GM21786 (cell line): ENCODE results near the gene RNASEH1.

Source experiments
- ATAC-seq: cut with Tn5 transposase; IDR thresholded peaks from one replicate; pipeline ENCODE4 v1.9.1; 2021; ENCODE audit not compliant: unreplicated experiment

Gene RNASEH1, protein sequence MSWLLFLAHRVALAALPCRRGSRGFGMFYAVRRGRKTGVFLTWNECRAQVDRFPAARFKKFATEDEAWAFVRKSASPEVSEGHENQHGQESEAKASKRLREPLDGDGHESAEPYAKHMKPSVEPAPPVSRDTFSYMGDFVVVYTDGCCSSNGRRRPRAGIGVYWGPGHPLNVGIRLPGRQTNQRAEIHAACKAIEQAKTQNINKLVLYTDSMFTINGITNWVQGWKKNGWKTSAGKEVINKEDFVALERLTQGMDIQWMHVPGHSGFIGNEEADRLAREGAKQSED

GRCh38 chr2:3558205-3559014, at the start of gene RNASEH1:
RNASEH1 (minus strand) TSS chr2:3558333; CDS start chr2:3558260, 73 bp downstream.
- ATAC-seq: peak; percentile 94

DNA sequence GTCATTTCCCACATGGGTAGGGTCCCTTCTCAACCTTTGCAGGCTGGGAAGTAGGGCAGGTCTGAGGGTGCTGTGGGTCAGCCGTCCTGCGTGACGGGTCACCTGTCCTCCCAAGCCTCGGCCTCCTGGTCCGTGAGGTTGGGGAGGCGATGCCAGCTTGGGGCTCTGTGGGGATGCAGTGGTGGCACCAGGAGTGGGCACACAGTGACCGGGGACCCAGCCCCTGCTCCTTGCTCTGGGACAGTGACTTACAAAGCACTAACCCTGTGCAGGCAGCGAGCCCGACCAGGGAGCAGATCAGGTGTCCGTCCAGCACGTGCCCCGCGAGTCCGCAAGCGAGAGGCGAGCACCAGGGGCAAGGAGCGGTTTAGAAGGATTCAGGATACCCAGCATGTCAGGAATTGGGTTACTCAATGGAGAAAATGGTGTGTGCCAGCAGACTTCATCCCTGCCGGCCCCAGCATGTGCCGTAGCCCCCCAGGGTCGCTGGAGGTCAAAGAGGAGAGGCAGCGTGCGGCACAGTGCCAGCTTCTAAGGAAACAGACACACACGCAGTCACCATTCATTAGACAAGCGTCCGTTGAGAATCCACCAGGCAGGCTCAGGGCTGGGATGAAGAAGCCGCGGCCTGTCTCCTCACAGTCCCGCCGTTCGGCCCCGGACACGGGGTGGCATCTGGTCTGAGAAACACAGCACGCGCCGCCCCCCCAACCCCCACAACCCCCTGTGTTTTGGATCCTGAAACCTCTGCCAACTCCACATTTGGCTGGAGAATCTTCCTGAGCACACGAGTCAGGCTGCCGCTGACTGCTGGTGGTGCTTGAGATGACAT, 48.5 kb upstream of the RNASEH1 start:
- ATAC-seq: no peak

DNA sequence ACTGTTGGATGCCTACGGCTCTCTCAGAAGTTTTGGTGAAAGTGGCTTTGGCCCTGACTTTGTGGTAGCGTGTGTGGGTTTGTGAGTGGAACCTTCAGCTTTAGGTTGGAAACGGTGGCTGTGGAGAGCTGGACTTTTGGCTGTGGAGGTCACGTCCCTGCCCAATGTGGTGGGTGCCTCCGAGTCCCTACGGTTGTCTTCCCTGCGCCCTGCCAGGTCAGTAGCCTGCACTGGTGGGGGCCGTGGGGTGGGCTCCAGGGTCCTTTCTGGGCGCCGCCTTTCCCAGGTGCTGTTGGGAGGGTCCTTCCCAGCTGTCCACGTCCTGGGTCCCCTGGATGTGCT, 47.9 kb upstream of the RNASEH1 start:
- ATAC-seq: no peak

DNA sequence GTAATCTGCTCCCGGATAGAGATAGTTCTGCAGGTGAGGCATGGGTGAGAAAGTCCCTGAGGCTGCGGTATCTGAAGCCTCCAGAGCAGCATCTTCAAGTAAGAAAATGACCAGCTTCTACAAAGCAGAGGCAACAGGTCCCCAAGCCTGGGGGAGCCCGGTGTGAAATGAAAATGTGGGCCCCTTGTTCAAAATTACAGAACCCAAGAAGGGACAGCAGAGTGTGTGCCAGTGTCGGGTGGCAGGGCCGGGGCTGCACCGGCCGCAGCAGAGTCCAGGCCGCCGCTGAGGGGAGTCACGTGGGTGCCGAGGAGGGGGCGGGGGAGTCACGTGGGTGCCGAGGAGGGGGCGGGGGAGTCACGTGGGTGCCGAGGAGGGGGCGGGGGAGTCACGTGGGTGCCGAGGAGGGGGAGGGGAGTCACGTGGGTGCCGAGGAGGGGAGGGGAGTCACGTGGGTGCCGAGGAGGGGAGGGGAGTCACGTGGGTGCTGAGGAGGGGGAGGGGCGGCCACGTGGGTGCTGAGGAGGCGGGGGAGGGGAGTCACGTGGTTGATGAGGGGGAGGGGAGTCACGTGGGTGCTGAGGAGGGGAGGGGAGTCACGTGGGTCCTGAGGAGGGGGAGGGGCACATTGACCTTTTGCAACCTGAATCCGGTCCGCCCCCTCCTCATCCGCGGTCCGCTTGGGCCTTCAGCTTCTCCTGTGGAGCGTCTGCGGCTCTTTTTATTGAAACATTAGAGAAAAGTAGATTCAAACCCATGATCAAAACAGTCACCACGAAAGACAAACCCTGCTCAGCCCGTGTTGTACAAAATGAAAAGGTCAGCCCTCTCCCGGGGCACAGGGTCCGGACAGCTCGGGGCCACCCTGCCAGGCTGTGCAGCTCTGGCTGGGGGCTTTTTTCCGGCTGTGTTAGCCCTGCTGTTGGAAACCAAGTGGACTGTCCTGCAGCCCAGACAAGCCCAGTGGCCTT, 47.1 kb upstream of the RNASEH1 start:
- no peak for ATAC-seq

- ATAC-seq: no peak
These were observed 46.2 kb upstream of the RNASEH1 start for GRCh38 chr2:3604207-3604877.

DNA sequence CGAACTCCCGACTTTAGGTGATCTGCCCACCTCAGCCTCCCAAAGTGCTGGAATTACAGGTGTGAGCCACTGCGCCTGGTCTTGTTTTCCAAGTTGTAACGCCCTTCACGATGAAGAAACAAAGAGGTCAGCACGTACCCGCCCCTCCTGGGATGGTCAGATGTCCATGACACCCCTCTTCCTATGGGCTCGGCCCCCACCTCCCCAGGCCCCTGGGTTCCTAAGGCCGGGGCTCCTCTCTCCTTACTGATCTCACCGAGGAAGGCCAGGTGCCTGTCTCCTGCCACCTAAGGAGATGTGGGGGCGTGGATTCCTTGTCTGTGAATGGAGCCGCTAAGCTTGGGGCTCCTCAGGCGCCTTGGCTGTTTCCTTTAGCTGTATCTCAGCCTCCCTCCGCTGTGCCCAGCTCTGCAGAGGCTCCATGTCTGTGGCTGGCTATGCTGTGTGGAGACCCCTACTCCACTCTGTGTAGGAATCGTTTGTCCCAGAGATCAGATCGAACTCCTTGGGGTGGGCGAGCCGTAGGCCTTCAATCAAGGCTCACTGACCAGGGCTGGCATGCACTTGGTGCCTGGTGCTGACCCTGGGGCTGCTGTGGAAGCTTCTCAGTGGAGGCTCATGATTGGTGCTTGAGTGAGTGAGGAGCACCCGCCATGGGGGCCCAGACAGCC, 45.5 kb upstream of the RNASEH1 start:
- ATAC-seq: no peak

DNA sequence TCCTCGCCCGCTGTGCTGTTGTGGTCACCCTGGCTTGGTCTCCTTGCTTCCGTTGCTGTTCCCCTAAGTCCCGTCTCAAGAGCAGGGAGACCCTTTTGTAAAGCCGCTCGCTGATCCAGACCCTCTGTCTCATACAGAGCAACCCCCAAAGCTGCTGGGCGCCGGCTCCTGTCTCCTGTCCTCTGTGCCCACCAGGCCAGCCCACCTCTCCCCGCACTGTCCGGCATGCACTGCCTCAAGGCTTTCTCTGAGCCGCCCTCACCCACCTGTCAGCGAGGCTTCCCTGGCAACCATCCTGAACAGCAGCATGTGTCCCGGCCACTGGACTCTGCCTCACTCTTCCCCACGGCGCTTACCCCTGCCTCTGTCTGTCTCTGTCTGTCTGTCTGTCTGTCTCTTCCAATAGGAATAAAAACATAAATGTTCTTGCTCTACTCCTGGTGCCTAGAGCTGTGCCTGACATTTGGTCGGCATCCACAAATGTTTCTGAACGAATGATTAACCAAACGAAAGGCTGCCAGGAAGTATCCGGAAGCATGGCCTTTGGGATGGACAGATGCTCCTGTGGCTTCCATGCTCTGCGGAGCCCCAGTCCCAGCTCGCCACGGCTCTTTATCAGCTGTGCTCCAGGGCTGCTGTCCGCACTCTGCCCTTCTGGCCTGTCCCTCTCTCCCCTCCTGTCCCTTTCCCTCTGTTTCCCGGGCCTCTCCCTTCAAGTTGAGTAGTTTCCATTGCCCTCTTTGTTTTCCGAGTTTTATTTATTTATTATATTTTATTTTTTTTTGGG, 44.6 kb upstream of the RNASEH1 start:
- no peak for ATAC-seq

GRCh38 chr2:3601561-3602271, 43.6 kb upstream of the RNASEH1 start:
- no peak for ATAC-seq

DNA sequence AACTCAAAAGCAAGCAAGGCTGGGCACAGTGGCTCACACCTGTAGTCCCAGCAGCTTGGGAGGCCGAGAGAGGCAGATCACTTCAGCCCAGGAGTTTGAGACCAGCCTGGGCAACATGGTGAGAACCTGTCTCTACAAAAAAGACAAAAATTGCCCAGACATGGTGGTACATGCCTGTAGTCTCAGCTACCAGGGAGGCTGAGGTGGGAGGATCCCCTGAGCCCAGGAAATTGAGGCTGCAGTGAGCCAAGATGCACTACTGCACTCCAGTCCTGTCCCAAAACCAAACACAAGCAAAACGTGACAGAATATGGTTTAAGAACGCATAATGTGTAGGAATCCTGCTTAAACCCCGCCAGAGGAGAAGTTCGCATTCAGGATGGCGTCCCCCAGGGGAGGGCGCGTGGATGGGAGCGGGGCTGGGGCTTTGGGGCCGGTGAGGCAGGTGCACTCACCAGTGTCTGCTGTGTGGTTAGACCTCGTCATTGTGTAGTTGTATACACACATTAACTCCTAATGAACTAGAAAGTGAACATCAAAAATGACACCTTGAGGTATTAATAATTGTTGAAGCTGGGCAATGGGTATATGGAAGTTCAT, 42.2 kb upstream of the RNASEH1 start:
- no peak for ATAC-seq

DNA sequence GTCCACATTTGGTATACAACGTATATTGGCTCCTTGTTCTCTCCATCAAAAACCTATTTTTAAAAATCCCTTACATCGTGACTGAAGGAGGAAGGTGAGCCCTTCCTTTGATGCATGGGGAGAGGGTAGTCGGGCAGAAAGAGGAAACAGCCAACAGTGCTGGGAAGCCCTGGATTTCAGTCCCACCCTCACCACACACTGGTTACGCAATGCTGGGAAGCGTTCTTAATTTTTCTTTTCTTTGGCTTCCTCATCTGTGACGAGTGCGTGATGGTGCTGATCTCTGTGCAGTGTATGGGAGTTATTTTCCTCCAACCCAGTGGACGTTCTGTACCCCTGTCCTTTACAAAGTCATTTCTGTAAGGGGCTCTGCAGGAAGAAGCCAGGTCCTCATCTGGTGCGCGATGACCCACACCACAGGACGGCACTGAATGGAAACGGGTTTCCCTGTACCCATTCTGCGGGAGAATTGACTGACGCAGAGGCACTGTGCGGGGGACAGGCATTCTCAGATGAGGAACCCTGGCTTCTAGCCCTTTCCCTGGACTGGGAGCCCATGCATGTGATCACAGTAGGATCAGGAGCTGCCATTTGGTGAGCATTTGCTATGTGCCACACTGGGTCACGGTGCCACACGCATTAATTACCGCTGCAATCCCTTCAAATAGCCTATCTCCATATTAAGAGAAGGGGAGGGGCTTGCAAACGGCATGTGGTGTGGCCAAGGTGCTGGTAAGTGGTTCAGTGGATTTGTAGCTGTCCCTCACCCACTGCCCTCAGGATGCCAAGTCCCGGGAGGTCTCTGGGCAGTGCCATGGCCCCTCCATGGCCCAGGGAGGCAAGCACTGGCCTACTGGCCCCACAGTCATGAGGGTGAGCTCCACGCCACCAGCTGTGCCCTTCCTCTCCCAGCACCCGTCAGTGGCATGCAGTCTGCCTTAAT, 41.0 kb upstream of the RNASEH1 start:
- no peak for ATAC-seq

GRCh38 chr2:3598197-3598910, 40.2 kb upstream of the RNASEH1 start:
- ATAC-seq: no peak

DNA sequence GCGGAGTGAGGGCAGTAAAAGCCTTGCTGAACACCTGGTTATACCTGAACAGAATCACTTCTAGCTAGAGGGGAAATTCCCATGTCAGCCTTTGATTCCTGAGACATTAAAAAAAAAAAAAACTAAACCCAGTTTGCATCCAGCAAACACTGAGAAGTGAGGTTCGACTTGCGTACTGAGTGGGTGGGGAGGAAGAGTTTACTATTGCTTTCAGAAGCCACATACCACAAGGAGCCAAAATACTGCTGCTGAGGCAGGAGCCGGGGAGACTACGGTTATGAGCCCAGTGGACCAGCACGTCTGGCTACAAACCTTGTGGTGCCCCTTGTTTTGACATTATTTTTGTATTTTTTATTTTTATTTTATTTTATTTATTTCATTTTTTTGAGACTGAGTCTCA, 39.4 kb upstream of the RNASEH1 start:
- ATAC-seq: no peak

DNA sequence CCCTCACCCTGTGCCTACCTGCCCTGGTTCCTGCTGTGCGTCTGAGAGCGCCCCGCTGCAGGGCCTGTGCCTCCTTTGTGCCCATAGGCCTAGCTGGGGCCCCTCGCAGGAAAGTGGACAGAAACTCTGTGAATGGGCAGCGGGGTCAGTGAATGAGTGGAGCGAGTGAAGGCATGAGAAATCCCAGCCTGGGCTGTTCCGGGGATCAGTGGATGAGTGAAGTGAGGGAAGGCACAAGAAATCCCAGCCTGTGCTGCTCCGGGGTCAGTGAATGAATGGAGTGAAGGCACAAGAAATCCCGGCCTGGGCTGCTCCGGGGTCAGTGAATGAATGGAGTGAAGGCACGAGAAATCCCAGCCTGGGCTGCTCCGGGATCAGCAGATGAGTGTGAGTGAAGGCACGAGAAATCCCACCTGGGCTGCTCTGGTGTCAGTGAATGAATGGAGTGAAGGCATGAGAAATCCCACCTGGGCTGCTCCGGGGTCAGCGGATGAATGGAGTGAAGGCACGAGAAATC, 38.8 kb upstream of the RNASEH1 start:
- no peak for ATAC-seq

DNA sequence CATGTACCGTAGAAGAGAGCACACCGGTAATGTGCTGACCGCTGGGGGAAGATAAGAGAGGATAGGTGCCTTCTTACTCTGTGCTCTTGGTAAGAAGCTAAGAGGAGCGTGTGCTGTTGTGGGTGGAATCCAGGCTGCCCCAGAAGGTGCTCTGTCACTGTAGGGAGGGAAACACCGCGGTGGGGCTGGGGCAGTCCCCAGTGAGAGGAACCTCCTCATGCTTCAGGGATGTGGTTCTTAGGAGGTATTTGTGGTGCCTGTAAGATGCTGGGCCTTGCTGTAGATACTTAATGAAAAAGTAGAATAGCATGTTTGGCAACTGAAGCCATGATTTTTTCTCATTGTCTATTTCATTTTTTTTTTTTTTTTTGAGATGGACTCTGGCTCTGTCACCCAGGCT, 37.9 kb upstream of the RNASEH1 start:
- ATAC-seq: peak; percentile 96

DNA sequence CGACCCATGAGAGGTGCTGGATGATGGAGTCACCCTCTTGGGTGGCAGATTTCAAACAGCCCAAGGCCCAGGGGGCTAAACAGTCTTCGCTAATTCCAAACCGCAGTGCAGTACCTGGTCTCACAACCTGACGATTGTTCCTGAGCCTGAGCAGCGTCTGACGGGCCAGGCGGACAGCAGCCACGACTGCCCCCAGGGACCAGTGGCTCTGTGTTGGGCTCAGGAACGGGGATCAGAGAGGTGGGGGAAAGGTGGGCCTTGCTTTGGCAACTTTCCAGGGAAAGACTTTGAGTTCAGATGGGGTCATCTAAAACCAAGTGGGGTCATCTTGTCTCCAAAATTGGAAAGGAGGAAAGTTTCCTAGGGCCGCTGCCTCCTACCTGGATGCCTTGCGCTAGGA, 37.3 kb upstream of the RNASEH1 start:
- no peak for ATAC-seq
